SK-N-SH (cell line): ENCODE data around the gene PCNX2.

Experiments used
- JUND ChIP-seq: IDR thresholded peaks from 2 replicates; pipeline ENCODE4 v1.4.0; 2012
- POLR2AphosphoS5 ChIP-seq: IDR thresholded peaks from 2 replicates; pipeline ENCODE4 v1.6.1; 2012; ENCODE audit warnings: low read depth, low read length
- SIN3A ChIP-seq: IDR thresholded peaks from 2 replicates; pipeline ENCODE4 v1.6.1; 2012; ENCODE audit warnings: low read depth, mild to moderate bottlenecking, low read length, moderate library complexity, borderline replicate concordance
- SMC3 ChIP-seq: IDR thresholded peaks from 2 replicates; pipeline ENCODE4 v1.6.1; 2012; ENCODE audit warnings: low read depth, low read length, improper control_type of control experiment
- TCF12 ChIP-seq: IDR thresholded peaks from 2 replicates; pipeline ENCODE4 v1.4.0; 2012
- USF1 ChIP-seq: IDR thresholded peaks from 2 replicates; pipeline ENCODE4 v1.4.0; 2012; ENCODE audit warnings: low read depth, borderline replicate concordance
- ZBTB33 ChIP-seq: IDR thresholded peaks from 2 replicates; pipeline ENCODE4 v1.4.0; 2012; ENCODE audit warnings: low read depth, borderline replicate concordance
- TF ChIP-seq, protein P1 (sequence below): IDR thresholded peaks from 2 replicates; pipeline ENCODE4; 2012
- TF ChIP-seq, protein P2 (sequence below): fragments of 200-600 bp; sonication (generic); IDR thresholded peaks from 2 replicates; pipeline ENCODE4 v1.6.1; 2017; ENCODE audit warnings: antibody characterized with exemption, mild to moderate bottlenecking, moderate library complexity

DNA sequence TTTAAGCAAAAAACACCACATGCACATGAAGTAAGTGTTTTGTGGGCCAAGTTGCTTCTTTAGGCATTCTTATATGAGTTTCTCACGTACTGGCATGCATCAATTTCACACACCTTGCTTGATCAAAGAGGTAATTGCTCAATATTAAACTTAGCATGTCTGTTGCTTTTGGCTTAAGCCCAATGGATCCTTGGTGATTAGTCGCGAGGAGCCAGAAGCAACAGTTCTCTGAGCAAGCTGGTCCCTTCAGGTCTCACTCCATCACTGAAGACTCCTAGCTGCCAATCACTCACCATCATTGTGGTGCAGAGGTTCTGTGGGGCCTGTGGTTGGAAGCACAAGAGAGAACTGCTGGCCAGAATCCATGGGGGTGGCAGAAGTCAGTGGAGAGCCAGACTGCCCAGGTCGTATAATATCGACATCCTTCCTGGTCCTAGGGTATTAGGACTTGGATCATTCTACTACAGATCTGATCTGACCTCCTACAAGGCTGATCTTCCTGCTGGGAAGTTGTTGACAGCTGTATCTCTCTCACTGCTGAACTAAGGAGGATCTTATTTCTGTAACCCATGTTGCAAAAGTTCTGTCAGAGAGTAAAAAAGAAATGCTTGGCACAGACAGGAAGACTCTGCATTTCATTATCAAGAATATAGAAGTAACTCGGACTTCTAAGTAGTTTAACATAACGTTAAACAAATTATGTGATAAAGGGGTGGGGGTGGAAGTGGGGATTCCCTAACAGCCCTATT, 204.6 kb downstream of the PCNX2 start:
- TF ChIP-seq SIN3A: no peak
- no peak for TF ChIP-seq SMC3
- no peak for TF ChIP-seq POLR2AphosphoS5
- TF ChIP-seq, protein P1, sequence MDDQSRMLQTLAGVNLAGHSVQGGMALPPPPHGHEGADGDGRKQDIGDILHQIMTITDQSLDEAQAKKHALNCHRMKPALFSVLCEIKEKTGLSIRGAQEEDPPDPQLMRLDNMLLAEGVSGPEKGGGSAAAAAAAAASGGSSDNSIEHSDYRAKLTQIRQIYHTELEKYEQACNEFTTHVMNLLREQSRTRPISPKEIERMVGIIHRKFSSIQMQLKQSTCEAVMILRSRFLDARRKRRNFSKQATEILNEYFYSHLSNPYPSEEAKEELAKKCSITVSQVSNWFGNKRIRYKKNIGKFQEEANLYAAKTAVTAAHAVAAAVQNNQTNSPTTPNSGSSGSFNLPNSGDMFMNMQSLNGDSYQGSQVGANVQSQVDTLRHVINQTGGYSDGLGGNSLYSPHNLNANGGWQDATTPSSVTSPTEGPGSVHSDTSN: no peak
- TF ChIP-seq, protein P2, sequence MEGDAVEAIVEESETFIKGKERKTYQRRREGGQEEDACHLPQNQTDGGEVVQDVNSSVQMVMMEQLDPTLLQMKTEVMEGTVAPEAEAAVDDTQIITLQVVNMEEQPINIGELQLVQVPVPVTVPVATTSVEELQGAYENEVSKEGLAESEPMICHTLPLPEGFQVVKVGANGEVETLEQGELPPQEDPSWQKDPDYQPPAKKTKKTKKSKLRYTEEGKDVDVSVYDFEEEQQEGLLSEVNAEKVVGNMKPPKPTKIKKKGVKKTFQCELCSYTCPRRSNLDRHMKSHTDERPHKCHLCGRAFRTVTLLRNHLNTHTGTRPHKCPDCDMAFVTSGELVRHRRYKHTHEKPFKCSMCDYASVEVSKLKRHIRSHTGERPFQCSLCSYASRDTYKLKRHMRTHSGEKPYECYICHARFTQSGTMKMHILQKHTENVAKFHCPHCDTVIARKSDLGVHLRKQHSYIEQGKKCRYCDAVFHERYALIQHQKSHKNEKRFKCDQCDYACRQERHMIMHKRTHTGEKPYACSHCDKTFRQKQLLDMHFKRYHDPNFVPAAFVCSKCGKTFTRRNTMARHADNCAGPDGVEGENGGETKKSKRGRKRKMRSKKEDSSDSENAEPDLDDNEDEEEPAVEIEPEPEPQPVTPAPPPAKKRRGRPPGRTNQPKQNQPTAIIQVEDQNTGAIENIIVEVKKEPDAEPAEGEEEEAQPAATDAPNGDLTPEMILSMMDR: no peak
- no peak for TF ChIP-seq JUND
- no peak for TF ChIP-seq USF1
- no peak for TF ChIP-seq ZBTB33
- no peak for TF ChIP-seq TCF12
